Measurements from ENCODE around the gene CKLF. TPM values are rescaled to one million over a fixed set of nuclear protein-coding genes. Genes with fewer than 3 reads are reported as not detected.
"Not testable (repeated sequence)": the region's sequence is repeated elsewhere in the genome, so short reads cannot be mapped to it uniquely, and the experiment has no call there.

Gene CKLF
- total RNA-seq, 1 donor from 2014 or later, result 102 TPM

DNA sequence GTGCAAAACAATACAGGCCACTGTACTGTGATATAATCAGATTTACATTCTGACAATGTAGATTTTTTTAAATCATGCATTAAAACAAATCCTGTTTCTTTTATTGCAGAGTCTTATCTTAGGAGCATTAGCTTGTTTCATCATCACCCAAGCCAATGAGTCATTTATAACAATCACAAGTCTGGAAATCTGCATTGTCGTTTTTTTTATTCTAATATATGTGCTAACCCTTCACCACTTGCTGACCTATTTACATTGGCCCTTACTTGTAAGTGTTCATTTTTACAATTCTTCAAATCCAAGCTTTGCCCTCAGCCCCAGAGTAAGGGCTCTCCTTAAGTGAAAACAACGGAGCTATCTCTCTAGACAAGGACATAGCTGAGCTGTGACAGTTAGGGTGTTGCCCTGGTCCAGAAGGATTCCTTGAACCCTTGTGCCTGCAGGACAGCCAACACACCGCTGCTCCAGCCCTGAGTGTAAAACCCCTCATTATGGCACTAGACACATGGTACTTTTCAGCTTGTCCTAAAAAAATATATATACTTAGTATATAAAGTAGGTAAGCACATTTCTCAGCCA, 17.5 kb downstream of the CKLF start:
- DNase-seq, result peak; percentile 49

DNA sequence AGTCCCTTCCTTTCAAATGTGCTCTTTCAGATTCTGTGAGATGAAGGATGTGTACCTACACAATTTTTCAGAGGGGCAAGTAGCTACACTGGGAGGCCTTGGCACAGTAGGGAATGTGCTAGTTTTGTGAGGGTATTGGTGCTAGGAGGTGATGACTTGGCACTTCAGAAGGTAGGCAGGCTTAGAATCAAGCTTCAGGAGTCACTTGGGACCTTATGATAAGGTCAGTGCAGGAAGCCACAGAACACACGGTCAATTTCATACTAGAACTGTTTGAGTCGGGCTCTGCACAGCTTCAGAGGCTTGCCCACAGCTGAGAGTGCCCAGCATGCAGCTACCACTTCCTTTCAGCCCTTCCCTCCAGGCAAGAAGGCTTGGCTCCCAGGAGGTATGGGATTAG, 20.0 kb downstream of the CKLF start:
- DNase-seq, result no peak

DNA sequence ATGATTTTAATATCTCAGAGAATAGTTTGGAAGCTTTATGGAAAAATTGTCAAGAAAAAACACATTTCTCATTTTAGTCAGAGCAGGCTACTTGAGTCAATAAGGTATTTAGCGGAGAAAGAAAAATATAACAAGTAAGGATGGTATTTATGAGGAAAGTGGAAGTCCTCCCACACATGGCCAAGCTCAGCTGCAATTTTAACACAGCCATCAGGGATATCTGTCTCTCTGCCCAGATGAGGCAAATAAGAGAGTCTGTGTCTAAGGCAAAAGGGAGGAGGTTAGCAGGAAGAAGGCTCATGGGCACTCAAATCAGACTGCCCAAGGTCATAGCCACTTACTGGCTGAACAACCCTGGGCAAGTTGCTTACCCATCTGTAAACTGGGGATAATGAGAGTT, 21.7 kb downstream of the CKLF start:
- DNase-seq, result no peak

DNA sequence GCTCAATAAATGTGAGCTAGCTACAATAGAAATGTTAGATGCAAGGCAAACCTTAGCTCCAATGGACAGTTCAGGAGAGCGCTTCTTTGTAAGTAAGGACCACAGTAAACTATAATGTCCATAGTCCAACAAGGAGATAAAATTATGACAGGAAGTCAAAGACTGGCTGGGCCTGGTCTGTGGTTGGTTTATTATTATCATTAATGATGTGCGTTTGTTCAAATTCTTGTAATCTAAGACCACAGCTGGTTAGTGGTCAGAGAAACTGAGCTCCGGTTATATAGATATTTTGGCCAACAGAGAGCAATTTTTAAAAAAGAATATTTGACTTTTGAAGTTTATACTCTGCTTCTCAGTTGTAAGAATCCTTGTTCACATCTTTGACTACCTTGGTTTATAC, 22.2 kb downstream of the CKLF start:
- no peak for DNase-seq

DNA sequence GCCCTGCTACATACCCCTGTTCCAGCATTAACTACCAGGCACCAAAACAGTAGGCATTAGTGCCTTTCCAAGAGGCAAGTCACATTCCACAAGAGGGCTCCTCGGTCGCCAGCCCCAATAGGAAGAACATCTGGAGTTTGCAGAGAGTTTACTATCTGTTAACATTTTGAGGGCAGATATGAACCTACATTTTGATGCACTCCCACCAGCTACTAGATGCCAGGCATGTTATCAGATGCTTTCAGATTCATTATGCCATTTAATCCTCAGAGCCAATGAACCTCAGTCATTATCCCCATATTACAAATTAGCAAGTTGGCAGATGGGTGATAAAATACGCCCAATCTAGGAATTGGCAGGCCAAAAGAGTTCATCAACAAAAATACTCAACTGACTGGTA, 22.7 kb downstream of the CKLF start:
- DNase-seq, result no peak

DNA sequence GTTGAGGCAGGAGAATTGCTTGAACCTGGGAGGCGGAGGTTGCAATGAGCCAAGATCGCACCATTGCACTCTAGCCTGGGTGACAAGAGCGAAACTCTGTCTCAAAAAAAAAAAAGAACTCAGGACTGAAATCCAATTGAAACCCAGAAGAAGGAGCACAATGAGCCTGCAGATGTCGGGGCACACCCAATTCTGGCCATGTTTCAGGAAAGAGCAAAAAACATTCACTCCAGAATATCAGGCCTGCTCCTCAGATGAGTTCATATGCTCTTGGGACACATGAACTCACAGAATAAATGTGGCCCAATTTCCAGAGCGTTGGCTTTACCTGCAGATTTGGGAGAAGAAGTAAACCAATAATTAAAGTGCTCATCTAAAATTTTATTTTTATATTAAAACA, 23.9 kb downstream of the CKLF start:
- DNase-seq, result no peak

DNA sequence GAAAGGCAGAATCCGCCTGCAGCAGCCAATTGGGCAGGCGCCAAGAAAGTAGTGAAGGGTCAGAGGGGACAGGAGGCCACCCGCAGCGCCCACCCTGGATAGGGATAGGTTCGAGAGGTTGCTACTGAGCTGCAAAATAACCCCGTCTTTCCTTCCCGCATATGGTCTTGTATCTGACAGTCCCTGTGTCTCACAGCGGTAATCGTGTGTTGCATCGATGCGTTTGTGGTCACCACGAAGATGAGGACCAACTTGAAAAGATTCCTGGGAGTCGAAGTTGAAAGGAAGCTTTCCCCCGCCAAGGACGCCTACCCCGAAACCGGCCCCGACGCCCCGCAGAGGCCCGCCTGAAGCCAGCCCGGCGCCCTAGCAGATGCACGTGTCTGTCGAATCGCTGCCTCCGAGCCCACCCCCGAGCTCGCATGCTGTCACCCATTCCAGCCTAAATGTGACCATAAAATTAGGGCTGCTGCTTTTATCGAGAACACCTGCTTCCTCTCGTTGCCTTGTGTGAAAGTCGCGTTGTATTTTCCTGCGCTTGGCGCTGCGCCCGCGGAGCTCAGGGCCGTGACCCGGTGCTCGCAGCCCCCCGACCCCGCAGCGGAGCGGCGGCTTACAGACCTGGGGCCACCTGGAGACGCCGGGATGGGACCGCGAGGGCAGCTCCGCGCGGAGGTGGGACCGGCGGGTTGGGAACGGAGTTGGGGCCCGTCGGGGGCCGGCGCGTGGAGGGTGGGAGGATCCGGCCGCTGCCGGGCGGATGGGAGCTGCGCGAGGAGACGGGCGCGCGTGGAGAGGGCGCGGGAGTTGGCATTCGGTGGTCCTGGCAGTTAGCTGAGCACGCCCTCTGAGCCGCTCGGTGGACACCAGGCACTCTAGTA, 26.5 kb downstream of the CKLF start, which contains the start of gene CMTM2:
TSS of gene CMTM2 (plus strand) at position 813 of the 881 bp plus-strand sequence. CDS start 145 bp downstream, outside the sequence.
- DNase-seq, result peak; percentile 46

DNA sequence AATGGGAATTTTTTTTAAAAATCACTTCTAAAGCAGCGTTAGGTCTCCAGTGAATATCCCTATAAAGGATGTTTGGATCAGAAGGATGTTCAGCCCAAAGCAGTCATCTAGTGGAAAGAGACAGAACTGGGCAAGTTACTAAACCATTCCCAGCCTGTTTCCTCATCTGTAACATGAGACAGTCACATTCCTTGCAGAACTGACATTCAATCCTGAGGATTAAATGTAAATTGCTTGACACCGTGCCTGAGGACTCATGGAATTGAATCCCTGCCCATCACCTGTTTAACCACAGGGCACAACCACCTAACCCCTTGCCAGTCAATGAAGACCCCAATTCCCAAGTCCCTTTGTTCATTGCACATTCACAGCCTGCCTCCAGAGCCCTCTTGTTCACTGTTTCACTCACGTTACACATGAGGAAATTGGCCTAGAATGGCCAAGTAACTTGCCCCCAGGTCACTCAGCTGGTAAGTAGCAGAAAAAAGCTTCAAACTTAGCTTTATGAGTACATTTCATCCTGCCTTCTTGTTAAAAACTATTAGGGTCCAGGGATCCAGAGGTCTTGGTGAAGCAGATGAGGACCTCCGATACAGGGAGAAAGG, 28.3 kb downstream of the CKLF start:
- DNase-seq, result no peak

DNA sequence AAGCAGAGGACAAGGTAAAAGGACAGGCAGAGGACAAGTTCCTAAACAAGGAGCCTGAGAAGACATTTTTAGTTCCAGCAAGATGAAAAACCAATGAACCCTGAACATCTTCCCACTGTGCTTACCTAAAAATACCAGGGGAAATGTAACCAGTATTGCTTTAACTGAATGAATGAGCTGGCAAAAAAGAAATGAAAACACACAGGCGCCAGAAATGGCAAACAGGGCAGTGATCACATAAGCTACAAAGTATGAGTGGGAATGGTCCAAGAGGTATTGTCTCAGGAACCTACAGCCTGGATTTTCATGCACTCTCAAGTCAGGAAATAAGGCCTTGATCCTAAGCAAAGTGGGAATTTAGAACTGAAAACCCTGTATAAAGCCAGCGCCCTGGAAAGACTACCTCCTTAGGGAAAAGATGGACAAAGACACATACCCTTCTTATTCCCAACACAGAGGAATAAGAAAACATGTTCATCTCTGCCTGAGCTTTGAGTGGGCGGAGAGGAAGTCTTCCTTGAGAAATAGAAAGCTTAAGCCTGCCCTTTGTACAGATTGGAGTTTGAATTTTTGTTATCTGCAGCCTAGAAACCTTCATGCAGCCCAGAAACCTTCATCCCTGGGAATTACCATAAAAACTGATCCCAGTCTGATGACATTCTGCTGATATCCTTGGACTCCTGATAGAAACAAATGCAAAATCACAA, 29.0 kb downstream of the CKLF start:
- peak; percentile 20 for DNase-seq

DNA sequence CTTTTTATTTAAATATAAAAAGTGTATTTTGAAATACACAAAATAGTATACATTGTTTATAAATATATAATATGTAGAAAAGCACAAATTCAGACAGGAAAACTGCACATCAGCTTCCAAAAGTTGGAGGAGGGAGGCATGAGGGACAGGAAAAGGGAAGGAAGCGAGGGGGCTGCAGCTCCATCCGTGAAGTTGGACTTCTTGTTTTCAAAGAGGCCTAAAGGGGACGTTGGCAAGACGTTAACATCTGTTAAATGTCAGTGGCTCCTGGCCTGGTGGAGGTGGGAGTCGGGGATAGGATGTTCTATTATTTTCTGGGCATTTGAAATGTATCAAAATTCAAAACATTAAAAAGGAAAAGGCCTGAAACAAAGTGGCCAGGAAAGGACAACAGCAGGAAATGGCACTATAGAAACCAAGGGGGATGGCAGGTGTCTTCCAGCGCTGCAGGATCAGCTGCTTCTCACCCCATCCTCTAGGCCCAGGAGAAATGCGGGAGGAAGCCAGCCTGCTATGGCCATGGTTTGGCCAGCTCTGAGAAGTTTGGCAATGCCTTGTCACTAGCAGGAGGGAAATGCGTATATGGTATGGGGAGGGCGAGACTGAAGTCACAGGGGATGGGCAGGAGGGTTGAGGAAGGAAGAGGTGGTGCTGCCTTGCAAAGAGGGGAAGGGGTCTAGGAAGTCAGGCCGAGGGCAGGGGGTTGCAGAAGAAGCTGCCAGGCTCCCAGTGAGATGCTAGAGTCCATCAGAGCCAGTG, 33.3 kb downstream of the CKLF start:
- DNase-seq, result peak; percentile 37

DNA sequence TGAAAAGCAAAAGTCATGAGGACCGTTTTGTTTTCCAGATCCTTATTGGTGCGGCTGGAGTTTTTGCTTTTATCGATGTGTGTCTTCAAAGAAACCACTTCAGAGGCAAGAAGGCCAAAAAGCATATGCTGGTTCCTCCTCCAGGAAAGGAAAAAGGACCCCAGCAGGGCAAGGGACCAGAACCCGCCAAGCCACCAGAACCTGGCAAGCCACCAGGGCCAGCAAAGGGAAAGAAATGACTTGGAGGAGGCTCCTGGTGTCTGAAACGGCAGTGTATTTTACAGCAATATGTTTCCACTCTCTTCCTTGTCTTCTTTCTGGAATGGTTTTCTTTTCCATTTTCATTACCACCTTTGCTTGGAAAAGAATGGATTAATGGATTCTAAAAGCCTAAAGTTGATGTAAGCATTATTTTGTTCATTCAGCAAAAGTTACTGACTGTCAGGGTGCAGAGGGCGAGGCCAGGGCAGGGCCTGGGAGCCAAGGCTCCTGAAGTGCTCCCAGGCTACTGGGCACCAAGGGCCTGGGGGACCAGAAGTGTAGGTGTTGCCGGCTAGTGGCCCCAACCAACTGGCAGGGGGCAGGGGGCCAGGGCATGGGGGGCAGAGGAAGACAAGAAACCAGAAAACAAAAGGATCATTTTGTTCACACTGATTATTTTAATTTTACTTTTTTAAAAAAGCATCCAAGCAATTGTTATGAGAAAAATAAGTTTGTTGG, 35.7 kb downstream of the CKLF start:
- no peak for DNase-seq

DNA sequence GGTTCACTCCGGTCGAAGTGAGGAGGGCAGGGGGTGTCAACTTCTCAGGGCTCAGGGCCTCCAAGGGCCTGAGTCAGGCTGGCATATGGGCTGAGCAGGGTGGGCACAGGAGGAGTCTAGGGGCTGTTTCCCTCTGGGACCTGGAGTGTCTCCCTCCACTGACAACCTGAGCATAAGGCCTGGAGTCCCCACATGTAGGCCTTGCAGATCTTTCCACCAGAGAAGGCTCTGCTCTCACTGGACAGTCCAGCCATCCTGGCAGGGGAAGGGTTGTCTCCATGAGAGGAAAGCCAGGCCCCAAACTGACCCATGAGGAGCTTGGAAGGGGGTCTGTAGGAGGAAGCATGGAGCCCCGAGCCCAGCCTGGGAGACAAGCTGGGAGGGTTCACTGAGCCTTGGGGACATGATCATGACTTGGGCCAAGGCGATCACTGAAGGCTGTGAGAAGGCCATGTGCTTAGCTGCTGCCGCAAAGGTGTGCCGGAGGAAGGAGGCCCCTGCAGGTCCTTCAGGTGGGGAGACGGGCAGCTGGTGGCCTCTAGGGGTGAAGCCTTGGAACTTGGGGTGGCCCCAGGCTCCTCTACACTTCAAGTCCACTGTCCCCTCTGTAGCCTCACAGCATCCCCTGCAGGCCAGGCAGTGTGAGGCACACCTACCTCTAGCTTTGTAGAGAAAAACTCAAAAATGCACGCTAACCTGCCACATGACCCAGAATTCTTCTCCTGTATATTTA, 36.8 kb downstream of the CKLF start:
- DNase-seq, result peak; percentile 68

DNA sequence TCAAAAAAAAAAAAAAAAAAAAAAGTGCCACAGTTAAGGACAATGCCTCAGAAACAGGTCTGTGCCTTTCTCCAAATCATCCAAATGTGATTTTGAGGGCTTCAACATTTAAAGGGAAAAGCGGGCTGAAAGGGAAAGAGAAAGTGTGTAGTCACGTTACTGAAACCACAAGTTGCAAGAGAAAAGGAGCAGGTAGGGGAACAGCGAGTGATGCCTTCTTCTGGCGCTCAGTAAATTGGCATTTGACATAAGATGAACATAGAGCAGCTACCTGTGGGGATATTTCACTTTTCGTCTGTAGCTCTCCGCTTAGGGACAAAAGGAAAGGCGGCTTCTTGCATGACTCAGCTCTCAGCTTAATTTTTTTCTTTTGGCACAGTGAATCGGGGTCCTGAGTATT, 37.9 kb downstream of the CKLF start:
- no peak for DNase-seq

DNA sequence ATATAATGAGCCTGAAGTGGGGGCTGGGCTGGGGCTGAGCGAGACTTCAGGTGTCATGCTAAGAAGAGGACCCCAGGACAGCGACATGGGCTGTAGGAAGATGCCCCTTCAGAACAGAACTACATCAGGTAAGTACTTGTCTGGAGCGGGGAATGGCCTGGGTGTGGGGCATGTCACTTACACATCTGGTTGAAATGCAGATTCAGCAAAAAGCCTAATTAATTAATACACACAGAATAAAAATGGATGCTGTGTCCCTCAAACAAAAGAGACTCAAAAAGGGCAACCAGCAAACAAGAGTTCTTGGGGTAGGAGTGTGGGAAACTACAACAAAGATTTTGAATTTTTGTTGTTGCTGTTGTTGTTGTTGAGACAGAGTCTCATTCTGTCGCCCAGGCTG, 38.6 kb downstream of the CKLF start:
- DNase-seq, result no peak

DNA sequence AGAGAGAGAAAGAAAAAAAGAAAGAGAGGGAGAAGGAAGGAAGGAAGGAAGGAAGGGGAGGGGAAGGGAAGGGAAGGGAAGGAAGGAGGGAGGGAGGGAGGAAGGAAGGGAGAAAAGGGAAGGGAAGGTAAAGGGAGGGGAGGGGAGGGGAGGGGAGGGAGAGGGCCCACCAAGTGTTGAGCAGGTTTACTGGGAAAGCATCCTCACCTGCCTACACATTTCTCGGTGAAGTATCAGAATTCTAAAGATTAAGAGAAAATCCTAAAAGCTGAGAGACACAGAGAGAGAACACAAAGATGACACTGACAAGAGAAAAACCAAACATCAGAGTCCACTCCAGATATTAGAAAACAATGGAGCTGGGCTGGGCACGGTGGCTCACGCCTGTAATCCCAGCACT, 39.9 kb downstream of the CKLF start:
- DNase-seq, result no peak

DNA sequence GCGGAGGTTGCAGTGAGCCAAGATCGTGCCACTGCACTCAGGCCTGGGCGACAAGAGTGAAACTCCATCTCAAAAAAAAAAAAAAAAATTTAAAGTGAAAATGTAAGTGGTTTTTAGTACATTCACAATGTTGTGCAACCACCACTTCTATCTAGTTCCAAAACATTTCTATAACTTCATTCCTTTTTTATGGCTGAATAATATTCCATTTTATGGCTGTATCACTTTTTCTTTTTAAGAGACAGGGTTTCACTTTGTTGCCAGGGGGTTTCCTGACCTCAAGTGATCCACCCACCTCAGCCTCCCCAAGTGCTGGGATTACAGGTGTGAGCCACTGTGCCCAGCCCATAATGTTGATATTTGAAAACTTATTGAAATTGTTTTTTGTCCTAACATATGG, 40.4 kb downstream of the CKLF start:
- no peak for DNase-seq

DNA sequence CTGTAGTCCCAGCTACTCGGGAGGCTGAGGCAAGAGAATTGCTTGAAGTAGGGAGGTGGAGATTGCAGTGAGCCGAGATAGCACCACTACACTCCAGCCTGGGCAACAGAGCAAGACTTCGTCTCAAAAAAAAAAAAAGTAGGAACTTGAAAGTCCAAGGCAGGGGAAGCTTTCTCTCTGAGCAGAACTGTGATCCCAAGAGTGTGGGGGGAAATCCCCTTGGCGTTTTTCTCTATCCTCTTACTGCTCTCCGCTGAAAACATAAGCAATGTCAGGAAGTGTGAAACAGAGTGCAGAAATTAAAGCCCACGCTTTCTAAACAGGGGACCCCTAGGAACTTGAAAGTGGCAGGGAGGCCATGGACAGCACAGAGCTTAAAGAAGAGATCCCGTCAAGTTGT, 42.4 kb downstream of the CKLF start:
- DNase-seq, result no peak

DNA sequence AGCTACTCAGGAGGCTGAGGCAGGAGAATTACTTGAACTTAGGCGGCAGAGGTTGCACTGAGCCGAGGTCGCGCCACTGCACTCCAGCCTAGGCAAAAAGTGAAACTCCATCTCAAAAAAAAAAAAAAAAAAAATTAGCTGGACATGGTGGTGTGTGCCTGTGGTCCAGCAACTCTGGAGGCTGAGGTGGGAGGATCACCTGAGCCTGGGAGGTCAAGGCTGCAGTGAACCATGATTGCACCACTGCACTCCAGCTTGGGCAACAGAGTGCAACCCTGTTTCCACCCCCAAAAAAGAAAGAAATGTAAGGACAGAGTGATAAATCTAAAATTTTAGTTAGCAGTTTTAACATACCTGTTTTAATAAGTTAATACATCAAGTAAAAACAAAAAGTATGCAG, 44.2 kb downstream of the CKLF start:
- not testable (repeated sequence) for DNase-seq

DNA sequence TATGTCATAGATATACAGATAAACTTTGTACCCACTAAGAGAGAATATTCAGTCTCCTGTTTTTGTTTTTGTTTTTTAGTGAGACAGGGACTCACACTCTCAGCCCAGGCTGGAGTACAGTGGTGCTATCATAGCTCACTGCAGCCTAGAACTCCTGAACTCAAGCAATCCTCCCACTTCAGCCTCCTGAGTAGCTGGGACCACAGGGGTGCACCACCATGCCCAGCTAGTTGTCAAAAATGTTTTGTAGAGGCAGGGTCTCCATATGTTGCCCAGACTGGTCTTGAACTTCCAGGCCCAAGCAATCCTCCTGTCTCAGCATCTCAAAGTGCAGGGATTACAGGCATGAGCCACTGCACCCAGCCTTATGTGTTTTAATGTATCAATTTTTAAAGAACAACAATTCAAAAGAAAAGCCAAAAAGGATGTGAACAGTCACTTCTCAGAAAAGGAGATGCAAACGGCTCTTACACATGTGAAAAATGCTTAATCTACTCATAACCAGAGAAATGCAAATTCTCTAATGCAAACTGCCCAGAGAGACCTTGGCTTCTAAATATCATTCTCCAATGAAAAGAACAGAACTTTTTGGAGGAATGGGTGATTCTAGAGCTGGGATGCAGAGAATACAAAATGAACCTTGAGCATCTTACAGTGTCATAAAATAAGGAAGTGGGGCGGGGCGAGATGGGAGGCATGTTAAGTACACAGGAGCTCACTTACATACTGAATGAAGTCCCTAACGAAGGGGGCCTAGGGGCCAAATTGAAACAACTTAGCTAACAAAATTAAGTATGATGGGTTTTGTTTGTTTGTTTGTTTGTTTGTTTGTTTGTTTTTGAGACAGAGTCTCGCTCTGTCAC, 44.8 kb downstream of the CKLF start:
- no peak for DNase-seq

DNA sequence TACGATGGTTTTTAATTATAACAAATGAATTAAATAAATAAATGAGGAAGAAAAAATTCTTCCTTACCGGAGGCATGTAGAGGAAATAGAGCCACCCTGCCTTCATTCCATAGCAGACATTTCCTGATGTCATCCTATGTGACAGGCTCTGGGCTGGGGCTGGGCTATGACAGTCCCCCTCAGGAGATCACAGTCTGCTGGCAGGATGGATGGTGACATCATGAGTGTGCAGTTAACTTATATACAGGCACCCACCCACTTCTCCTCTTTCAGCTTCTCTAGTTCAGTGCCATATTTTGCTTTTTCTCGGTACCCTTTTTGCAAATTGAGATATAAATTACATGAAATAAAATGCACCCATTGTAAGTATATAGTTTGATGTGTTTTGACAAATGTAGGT, 45.7 kb downstream of the CKLF start:
- no peak for DNase-seq

All from dermis blood vessel endothelial cell (primary cell).